Cardiac fibroblast (primary cell): ENCODE data around the gene C10orf67.
"Not testable (repeated sequence)": the region's sequence is repeated elsewhere in the genome, so short reads cannot be mapped to it uniquely, and the experiment has no call there.

ENCODE experiments used
- DNase-seq, 2 donors: peaks; one replicate each; pipeline versions ENCODE4 v3.0.0 to v3.0.0-alpha.2; 2010; ENCODE audit warnings: low read depth in 2 of 2
- H3K4me3 ChIP-seq, 2 donors: replicated peaks in 1 of 2; 1 replicate in 1 of 2; 2 replicates in 1 of 2; pipeline ENCODE4 v1.5.1; 2011; ENCODE audit warnings: low read depth in 2 of 2, low read length in 2 of 2, mild to moderate bottlenecking in 2 of 2, moderate library complexity in 1 of 2
- CTCF ChIP-seq: IDR thresholded peaks from one replicate; pipeline ENCODE4 v1.5.1; 2011; ENCODE audit warnings: low read depth, mild to moderate bottlenecking, low read length, inconsistent platforms

Gene C10orf67

GRCh38 chr10:23344241-23344841 is at the start of gene C10orf67:
Gene C10orf67 (minus strand): TSS chr10:23344797. CDS start chr10:23344774, 23 bp downstream.
- TF ChIP-seq CTCF: no peak
- peak within 1 kb of the TSS; percentile 55 to 56 for H3K4me3 ChIP-seq
- DNase-seq: peak; percentile 36 to 70

- no peak overlapping the region for H3K4me3 ChIP-seq
- DNase-seq: no peak
- TF ChIP-seq CTCF: no peak
These were observed 47.2 kb upstream of the C10orf67 start for GRCh38 chr10:23391821-23392220.

GRCh38 chr10:23390809-23391208 is 46.2 kb upstream of the C10orf67 start:
- H3K4me3 ChIP-seq: no peak overlapping the region
- no peak for TF ChIP-seq CTCF
- DNase-seq: no peak

GRCh38 chr10:23390408-23390807 is 45.8 kb upstream of the C10orf67 start:
- DNase-seq, H3K4me3 ChIP-seq: not testable (repeated sequence)

- not testable (repeated sequence) for DNase-seq, H3K4me3 ChIP-seq
These were observed 42.9 kb upstream of the C10orf67 start for GRCh38 chr10:23387516-23387915.

GRCh38 chr10:23386052-23386451 is 41.5 kb upstream of the C10orf67 start:
- no peak overlapping the region for H3K4me3 ChIP-seq
- TF ChIP-seq CTCF: no peak
- no peak for DNase-seq

GRCh38 chr10:23384364-23384763 is 39.8 kb upstream of the C10orf67 start:
- TF ChIP-seq CTCF: no peak
- H3K4me3 ChIP-seq: no peak overlapping the region
- DNase-seq: peak in 1 of 2 donors; percentile 47

GRCh38 chr10:23383637-23384036 is 39.0 kb upstream of the C10orf67 start:
- DNase-seq: no peak
- no peak overlapping the region for H3K4me3 ChIP-seq
- TF ChIP-seq CTCF: no peak
